ENCODE data around the gene TMEM184B. TPM values are rescaled to one million over a fixed set of nuclear protein-coding genes. Genes with fewer than 3 reads are reported as not detected.

The TMEM184B gene
- total and polyA plus RNA-seq, 10 of the 15 experiments (the other 5 are each of a cell fraction or from before 2014, with no cell fraction given), result 0.56 to 22.4 (median 7.9) TPM

DNA sequence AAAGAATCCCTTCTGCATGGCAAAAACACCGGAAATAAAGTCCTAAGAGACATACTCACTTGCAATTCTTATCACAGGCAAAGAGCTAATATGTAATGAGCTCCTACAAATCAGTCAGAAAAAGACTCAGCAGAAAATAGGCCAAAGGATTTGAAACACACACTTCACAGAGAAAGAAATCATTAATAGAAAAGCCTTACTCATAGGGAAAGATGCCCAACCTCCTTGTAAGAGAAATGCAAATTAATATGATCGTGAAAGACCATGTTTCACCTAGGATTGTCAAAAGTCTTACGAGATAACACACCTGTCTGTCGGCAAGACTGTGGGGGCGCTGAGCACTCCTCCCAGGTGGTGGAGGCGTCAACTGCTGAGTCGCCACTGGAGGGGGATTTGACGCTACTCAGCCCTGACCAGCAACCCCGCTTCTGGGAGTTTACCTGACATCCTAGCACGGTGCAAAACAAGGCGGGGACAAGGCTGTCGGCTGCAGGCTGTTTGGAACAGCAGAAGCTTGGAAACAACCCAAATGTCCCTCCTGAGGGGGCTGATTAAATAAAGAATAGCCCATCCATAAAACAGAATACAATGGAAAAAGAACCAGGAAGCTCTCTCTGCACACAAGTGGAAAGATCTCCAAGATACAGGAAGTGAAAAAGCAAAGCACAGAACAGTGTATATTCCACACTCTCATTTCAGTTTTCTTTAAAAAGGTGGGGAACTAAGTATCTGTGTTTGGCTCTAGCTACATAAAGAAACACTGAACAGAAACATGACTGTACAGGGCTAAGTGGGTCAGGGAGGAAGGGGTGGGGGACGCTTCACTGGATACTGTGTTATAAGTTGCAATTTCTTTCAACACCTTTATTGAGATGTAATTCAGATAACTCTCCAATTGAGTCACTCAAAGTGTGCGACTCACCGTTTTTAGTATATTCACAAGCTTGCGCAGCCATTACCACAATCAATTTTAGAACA, 33.0 kb upstream of the TMEM184B start (continued):
- TF ChIP-seq RFX5 (IDR thresholded peaks at IDR 0.05; ENCODE audit: low read depth, low read length) (no peak), YBX1 (IDR thresholded peaks at IDR 0.05) (no peak), STAT1 (conservative IDR thresholded peaks at IDR 0.05) (no peak), SUPT20H (IDR thresholded peaks at IDR 0.05; ENCODE audit: borderline replicate concordance, control insufficient read depth, low read depth, low read length) (no peak), HDAC6 (IDR thresholded peaks at IDR 0.05; ENCODE audit: unreplicated experiment) (no peak), BCL11A (IDR thresholded peaks at IDR 0.05; ENCODE audit: low read depth, low read length) (0 out of 2 replicates have a peak, but pooled peaks have one; percentile 48), WRNIP1 (IDR thresholded peaks at IDR 0.05; ENCODE audit: borderline replicate concordance, low read depth, low read length) (no peak), KAT2A (conservative IDR thresholded peaks at IDR 0.05; ENCODE audit: control insufficient read depth, low read depth, low read length) (no peak), TCF3 (IDR thresholded peaks at IDR 0.05; ENCODE audit: borderline replicate concordance, insufficient read depth, low read depth, low read length) (peak; percentile 98), NFYA (IDR thresholded peaks at IDR 0.05; ENCODE audit: borderline replicate concordance, low read depth, low read length) (no peak), PAX5 (IDR thresholded peaks at IDR 0.05; ENCODE audit: borderline replicate concordance, low read depth, low read length) (peak; percentile 91), JUNB (IDR thresholded peaks at IDR 0.05) (peak; percentile 76), BMI1 (IDR thresholded peaks at IDR 0.05; ENCODE audit: borderline replicate concordance) (no peak), KDM1A (IDR thresholded peaks at IDR 0.05; ENCODE audit: borderline replicate concordance) (no peak), PML (IDR thresholded peaks at IDR 0.05; ENCODE audit: low read length) (no peak), EGR1 (IDR thresholded peaks at IDR 0.05; ENCODE audit: borderline replicate concordance in 1 of 2, low read depth in 2 of 2, low read length in 2 of 2) (peak in 1 of 2 experiments; percentile 67; a peak in 1 of 3 replicates)
- TF ChIP-seq, protein P1, sequence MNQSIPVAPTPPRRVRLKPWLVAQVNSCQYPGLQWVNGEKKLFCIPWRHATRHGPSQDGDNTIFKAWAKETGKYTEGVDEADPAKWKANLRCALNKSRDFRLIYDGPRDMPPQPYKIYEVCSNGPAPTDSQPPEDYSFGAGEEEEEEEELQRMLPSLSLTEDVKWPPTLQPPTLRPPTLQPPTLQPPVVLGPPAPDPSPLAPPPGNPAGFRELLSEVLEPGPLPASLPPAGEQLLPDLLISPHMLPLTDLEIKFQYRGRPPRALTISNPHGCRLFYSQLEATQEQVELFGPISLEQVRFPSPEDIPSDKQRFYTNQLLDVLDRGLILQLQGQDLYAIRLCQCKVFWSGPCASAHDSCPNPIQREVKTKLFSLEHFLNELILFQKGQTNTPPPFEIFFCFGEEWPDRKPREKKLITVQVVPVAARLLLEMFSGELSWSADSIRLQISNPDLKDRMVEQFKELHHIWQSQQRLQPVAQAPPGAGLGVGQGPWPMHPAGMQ (IDR thresholded peaks at IDR 0.05; ENCODE audit: borderline replicate concordance), result no peak
- TF ChIP-seq, protein P2, sequence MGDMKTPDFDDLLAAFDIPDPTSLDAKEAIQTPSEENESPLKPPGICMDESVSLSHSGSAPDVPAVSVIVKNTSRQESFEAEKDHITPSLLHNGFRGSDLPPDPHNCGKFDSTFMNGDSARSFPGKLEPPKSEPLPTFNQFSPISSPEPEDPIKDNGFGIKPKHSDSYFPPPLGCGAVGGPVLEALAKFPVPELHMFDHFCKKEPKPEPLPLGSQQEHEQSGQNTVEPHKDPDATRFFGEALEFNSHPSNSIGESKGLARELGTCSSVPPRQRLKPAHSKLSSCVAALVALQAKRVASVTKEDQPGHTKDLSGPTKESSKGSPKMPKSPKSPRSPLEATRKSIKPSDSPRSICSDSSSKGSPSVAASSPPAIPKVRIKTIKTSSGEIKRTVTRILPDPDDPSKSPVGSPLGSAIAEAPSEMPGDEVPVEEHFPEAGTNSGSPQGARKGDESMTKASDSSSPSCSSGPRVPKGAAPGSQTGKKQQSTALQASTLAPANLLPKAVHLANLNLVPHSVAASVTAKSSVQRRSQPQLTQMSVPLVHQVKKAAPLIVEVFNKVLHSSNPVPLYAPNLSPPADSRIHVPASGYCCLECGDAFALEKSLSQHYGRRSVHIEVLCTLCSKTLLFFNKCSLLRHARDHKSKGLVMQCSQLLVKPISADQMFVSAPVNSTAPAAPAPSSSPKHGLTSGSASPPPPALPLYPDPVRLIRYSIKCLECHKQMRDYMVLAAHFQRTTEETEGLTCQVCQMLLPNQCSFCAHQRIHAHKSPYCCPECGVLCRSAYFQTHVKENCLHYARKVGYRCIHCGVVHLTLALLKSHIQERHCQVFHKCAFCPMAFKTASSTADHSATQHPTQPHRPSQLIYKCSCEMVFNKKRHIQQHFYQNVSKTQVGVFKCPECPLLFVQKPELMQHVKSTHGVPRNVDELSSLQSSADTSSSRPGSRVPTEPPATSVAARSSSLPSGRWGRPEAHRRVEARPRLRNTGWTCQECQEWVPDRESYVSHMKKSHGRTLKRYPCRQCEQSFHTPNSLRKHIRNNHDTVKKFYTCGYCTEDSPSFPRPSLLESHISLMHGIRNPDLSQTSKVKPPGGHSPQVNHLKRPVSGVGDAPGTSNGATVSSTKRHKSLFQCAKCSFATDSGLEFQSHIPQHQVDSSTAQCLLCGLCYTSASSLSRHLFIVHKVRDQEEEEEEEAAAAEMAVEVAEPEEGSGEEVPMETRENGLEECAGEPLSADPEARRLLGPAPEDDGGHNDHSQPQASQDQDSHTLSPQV (IDR thresholded peaks at IDR 0.05), result no peak
- TF ChIP-seq, protein P3, sequence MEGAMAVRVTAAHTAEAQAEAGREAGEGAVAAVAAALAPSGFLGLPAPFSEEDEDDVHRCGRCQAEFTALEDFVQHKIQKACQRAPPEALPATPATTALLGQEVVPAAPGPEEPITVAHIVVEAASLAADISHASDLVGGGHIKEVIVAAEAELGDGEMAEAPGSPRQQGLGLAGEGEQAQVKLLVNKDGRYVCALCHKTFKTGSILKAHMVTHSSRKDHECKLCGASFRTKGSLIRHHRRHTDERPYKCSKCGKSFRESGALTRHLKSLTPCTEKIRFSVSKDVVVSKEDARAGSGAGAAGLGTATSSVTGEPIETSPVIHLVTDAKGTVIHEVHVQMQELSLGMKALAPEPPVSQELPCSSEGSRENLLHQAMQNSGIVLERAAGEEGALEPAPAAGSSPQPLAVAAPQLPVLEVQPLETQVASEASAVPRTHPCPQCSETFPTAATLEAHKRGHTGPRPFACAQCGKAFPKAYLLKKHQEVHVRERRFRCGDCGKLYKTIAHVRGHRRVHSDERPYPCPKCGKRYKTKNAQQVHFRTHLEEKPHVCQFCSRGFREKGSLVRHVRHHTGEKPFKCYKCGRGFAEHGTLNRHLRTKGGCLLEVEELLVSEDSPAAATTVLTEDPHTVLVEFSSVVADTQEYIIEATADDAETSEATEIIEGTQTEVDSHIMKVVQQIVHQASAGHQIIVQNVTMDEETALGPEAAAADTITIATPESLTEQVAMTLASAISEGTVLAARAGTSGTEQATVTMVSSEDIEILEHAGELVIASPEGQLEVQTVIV (IDR thresholded peaks at IDR 0.05; ENCODE audit: borderline replicate concordance, partially characterized antibody), result no peak

Data from GM12878 (cell line).